ENCODE data around the gene PTPRO.

DNA sequence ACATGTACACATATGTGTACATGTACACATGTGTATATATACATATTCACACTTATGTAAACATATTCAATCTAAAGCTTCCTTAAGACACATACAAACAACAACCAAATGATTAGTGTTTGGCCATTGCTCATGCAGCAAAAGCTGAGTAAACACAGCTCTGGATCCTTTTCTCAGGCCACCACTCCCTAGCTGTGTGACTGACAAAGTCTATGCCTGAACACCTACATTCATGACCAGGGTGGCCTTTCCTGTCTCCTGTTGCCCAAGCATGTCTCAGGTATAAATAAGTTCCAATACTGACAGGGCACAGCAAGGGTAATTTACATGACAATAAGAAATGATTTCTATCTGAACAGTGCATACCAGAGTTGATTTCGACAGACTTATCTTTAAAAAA is 1.4 kb upstream of the PTPRO start:
- TF ChIP-seq, protein P1, sequence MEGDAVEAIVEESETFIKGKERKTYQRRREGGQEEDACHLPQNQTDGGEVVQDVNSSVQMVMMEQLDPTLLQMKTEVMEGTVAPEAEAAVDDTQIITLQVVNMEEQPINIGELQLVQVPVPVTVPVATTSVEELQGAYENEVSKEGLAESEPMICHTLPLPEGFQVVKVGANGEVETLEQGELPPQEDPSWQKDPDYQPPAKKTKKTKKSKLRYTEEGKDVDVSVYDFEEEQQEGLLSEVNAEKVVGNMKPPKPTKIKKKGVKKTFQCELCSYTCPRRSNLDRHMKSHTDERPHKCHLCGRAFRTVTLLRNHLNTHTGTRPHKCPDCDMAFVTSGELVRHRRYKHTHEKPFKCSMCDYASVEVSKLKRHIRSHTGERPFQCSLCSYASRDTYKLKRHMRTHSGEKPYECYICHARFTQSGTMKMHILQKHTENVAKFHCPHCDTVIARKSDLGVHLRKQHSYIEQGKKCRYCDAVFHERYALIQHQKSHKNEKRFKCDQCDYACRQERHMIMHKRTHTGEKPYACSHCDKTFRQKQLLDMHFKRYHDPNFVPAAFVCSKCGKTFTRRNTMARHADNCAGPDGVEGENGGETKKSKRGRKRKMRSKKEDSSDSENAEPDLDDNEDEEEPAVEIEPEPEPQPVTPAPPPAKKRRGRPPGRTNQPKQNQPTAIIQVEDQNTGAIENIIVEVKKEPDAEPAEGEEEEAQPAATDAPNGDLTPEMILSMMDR (optimal IDR thresholded peaks at IDR 0.05 in 1 of 3, IDR thresholded peaks at IDR 0.05 in 1 of 3, conservative IDR thresholded peaks at IDR 0.05 in 1 of 3; ENCODE audit: extremely low read depth in 1 of 3, insufficient read depth in 2 of 3, low read length in 3 of 3), result no peak
- TF ChIP-seq EZH2 (IDR thresholded peaks at IDR 0.05; ENCODE audit: low read length), result no peak

All from keratinocyte (primary cell).